Measurements from ENCODE around the gene HNRNPH2. TPM values are rescaled to one million over a fixed set of nuclear protein-coding genes. Genes with fewer than 3 reads are reported as not detected.

The HNRNPH2 gene
- total RNA-seq, result 21.4 TPM

- intact Hi-C loops (cut with DNase I), result loop anchor here (2.0 to 5.0 kb wide), 3 partner anchors 61 to 749 kb away; partner anchors contain the start of genes ARMCX1 and TIMM8A
- H3K27me3 ChIP-seq, result no peaks in the 10 kb centered on the region
Measured at GRCh38 chrX:101407748-101408531, at the start of gene HNRNPH2, which contains the start of gene GLA. Gene HNRNPH2 (plus strand): TSS chrX:101408222. CDS start chrX:101411989, 3,767 bp downstream. Gene GLA (minus strand): TSS chrX:101407925. CDS start chrX:101407903, 22 bp downstream.

GRCh38 chrX:101359966-101360365, 48.1 kb upstream of the HNRNPH2 start:
- TF ChIP-seq CTCF (IDR thresholded peaks at IDR 0.05), result no peak
- Histone ChIP-seq H3K4me3 (no peak overlapping the region), H3K36me3 (no peaks in the 10 kb centered on the region), H3K27me3 (no peaks in the 10 kb centered on the region), H3K4me1 (no peaks in the 10 kb centered on the region), H3K27ac (no peak overlapping the region), H3K9me3 (no peaks in the 10 kb centered on the region)
- intact Hi-C loops (cut with DNase I), result no loop called here
- DNase-seq (ENCODE audit: low spot score in 2 of 2), result no peak

More at GRCh38 chrX:101407748-101408531, at the start of gene HNRNPH2, which contains the start of gene GLA:
- DNase-seq (ENCODE audit: low spot score in 2 of 2), result peak; percentile 84 to 96
- H3K4me1 ChIP-seq, result peaks cover 0 to 3% of the 10 kb centered on the region in 2 donors
- no peak for TF ChIP-seq CTCF (IDR thresholded peaks at IDR 0.05)
- peak within 1 kb of the TSS; percentile 68 to 81 for H3K4me3 ChIP-seq
- H3K9me3 ChIP-seq, result no peaks in the 10 kb centered on the region
- H3K36me3 ChIP-seq, result peaks cover 0 to 5% of the 10 kb centered on the region in 2 donors
- peak within 1 kb of the TSS; percentile 92 to 93 for H3K27ac ChIP-seq

GRCh38 chrX:101360390-101360789, 47.6 kb upstream of the HNRNPH2 start:
- no peaks in the 10 kb centered on the region for H3K4me1 ChIP-seq
- TF ChIP-seq CTCF (IDR thresholded peaks at IDR 0.05), result no peak
- no peak overlapping the region for H3K27ac ChIP-seq
- intact Hi-C loops (cut with DNase I), result no loop called here
- H3K36me3 ChIP-seq, result no peaks in the 10 kb centered on the region
- DNase-seq (ENCODE audit: low spot score in 2 of 2), result no peak
- H3K9me3 ChIP-seq, result no peaks in the 10 kb centered on the region
- no peaks in the 10 kb centered on the region for H3K27me3 ChIP-seq
- no peak overlapping the region for H3K4me3 ChIP-seq

GRCh38 chrX:101362116-101362515, 45.9 kb upstream of the HNRNPH2 start:
- Histone ChIP-seq H3K9me3 (no peaks in the 10 kb centered on the region), H3K4me3 (no peak overlapping the region), H3K27ac (no peak overlapping the region), H3K27me3 (no peaks in the 10 kb centered on the region), H3K4me1 (no peaks in the 10 kb centered on the region), H3K36me3 (no peaks in the 10 kb centered on the region)
- no peak for DNase-seq (ENCODE audit: low spot score in 2 of 2)
- no peak for TF ChIP-seq CTCF (IDR thresholded peaks at IDR 0.05)
- intact Hi-C loops (cut with DNase I), result no loop called here

- Histone ChIP-seq H3K36me3 (no peaks in the 10 kb centered on the region), H3K9me3 (no peaks in the 10 kb centered on the region), H3K27ac (no peak overlapping the region), H3K4me3 (no peak overlapping the region), H3K4me1 (no peaks in the 10 kb centered on the region), H3K27me3 (no peaks in the 10 kb centered on the region)
- DNase-seq (ENCODE audit: low spot score in 2 of 2), result no peak
- no peak for TF ChIP-seq CTCF (IDR thresholded peaks at IDR 0.05)
- intact Hi-C loops (cut with DNase I), result no loop called here
Measured at GRCh38 chrX:101362757-101363156, 45.3 kb upstream of the HNRNPH2 start.
